Hepatocyte (in vitro differentiated cells): ENCODE measurements around the gene GNB1L. TPM values are rescaled to one million over a fixed set of nuclear protein-coding genes. Genes with fewer than 3 reads are reported as not detected.

Source experiments
- DNase-seq: peaks from one replicate; pipeline ENCODE4 v3.0.0-alpha.2; 2016; ENCODE audit warnings: low spot score
- H2AFZ ChIP-seq: fragments of 200-600 bp; sonication (generic); 2 replicates; pipeline ENCODE4 v1.6.0; 2016; ENCODE audit warnings: antibody characterized with exemption, mild to moderate bottlenecking
- H3K27ac ChIP-seq: fragments of 200-600 bp; sonication (generic); 2 replicates; pipeline ENCODE4 v1.5.1; 2016; ENCODE audit warnings: mild to moderate bottlenecking
- H3K27me3 ChIP-seq: fragments of 200-600 bp; sonication (generic); 2 replicates; pipeline ENCODE4 v1.6.1; 2016
- H3K36me3 ChIP-seq: fragments of 200-600 bp; sonication (generic); replicated peaks from 2 replicates; pipeline ENCODE4 v1.5.1; 2016; ENCODE audit warnings: low read depth; ENCODE audit not compliant: insufficient read depth
- H3K4me1 ChIP-seq: fragments of 200-600 bp; sonication (generic); 2 replicates; pipeline ENCODE4 v1.5.1; 2016; ENCODE audit warnings: mild to moderate bottlenecking, moderate library complexity; ENCODE audit not compliant: insufficient read depth
- H3K4me2 ChIP-seq: fragments of 200-600 bp; sonication (generic); 2 replicates; pipeline ENCODE4 v1.6.0; 2016
- H3K4me3 ChIP-seq: fragments of 200-600 bp; sonication (generic); 2 replicates; pipeline ENCODE4 v1.5.1; 2016; ENCODE audit warnings: mild to moderate bottlenecking
- H3K79me2 ChIP-seq: fragments of 200-600 bp; sonication (generic); 2 replicates; pipeline ENCODE4 v1.6.0; 2017; ENCODE audit warnings: mild to moderate bottlenecking
- H3K9me2 ChIP-seq: fragments of 200-600 bp; sonication (generic); replicated peaks from 2 replicates; pipeline ENCODE4 v1.6.0; 2017; ENCODE audit warnings: mild to moderate bottlenecking; ENCODE audit not compliant: insufficient read depth
- H3K9me3 ChIP-seq: fragments of 200-600 bp; sonication (generic); 2 replicates; pipeline ENCODE4 v1.5.1; 2016; ENCODE audit warnings: low read depth, mild to moderate bottlenecking
- H4K20me1 ChIP-seq: fragments of 200-600 bp; sonication (generic); 2 replicates; pipeline ENCODE4 v1.6.0; 2016; ENCODE audit warnings: mild to moderate bottlenecking; ENCODE audit not compliant: insufficient read depth, poor library complexity, severe bottlenecking
- CTCF ChIP-seq: fragments of 200-600 bp; sonication (generic); IDR thresholded peaks from 2 replicates; pipeline ENCODE4 v1.5.1; 2016; ENCODE audit warnings: antibody characterized with exemption, mild to moderate bottlenecking; ENCODE audit not compliant: poor library complexity
- EZH2 ChIP-seq: fragments of 200-600 bp; sonication (generic); IDR thresholded peaks from 2 replicates; pipeline ENCODE4 v1.6.1; 2016; ENCODE audit warnings: antibody characterized with exemption, mild to moderate bottlenecking, borderline replicate concordance
- EZH2phosphoT487 ChIP-seq: fragments of 200-600 bp; sonication (generic); IDR thresholded peaks from one replicate; pipeline ENCODE4 v1.6.1; 2018; ENCODE audit warnings: antibody characterized with exemption, mild to moderate bottlenecking, low read depth, moderate library complexity; ENCODE audit not compliant: unreplicated experiment, severe bottlenecking
- WGBS: methylation state at CpG from one replicate; pipeline ENCODE4 v1.1.6; 2016; ENCODE audit warnings: low lambda C conversion rate; ENCODE audit errors: missing lambda C conversion rate; 5-methylcytosine and 5-hydroxymethylcytosine counted together
- polyA plus RNA-seq: library from polyadenylated mRNA; unstranded; fragments of >200 nt; fragmentation: Nextera tagmentation; extraction: Ambion mirVana; gene quantifications from 2 replicates; pipeline ENCODE4 v1.2.1, GENCODE V29; 2016
- total RNA-seq: library from RNA; depleted of rRNA; stranded (reverse); fragments of >200 nt; gene quantifications from 2 replicates; pipeline ENCODE4 v1.2.3, GENCODE V29; 2014

GNB1L gene
- total and polyA plus RNA-seq, 2 experiments from 2014 or later = 4.1 to 8.5 TPM

- no peaks in the 10 kb centered on the region for H3K9me2 ChIP-seq
- H3K9me3 ChIP-seq = no peaks in the 10 kb centered on the region
- no peaks in the 10 kb centered on the region for H4K20me1 ChIP-seq
- TF ChIP-seq EZH2phosphoT487 = no peak
- TF ChIP-seq EZH2 = no peak
- no peak for TF ChIP-seq CTCF
- DNase-seq = no peak
- no peak overlapping the region for H2AFZ ChIP-seq
- no peak overlapping the region for H3K4me3 ChIP-seq
- no peaks in the 10 kb centered on the region for H3K79me2 ChIP-seq
- 95% methylated on average over 19 of the region's 19 CpGs for WGBS
- no peaks in the 10 kb centered on the region for H3K36me3 ChIP-seq
- H3K27ac ChIP-seq = no peak overlapping the region
- H3K27me3 ChIP-seq = no peaks in the 10 kb centered on the region
- no peak overlapping the region for H3K4me2 ChIP-seq
- peaks cover 17% of the 10 kb centered on the region for H3K4me1 ChIP-seq
Measured at GRCh38 chr22:19802894-19803735, 51.6 kb downstream of the GNB1L start.

- Histone ChIP-seq H3K27ac (no peak overlapping the region), H3K9me2 (no peaks in the 10 kb centered on the region), H3K36me3 (no peaks in the 10 kb centered on the region), H3K79me2 (no peaks in the 10 kb centered on the region), H3K4me2 (no peak overlapping the region), H3K4me1 (peaks cover 17% of the 10 kb centered on the region), H4K20me1 (no peaks in the 10 kb centered on the region), H3K27me3 (no peaks in the 10 kb centered on the region), H3K4me3 (no peak overlapping the region), H3K9me3 (no peaks in the 10 kb centered on the region), H2AFZ (no peak overlapping the region)
- DNase-seq = peak; percentile 2
- TF ChIP-seq EZH2phosphoT487 (no peak), EZH2 (no peak), CTCF (no peak)
- 93% methylated on average over 26 of the region's 26 CpGs for WGBS
Measured at GRCh38 chr22:19802001-19802893, 52.4 kb downstream of the GNB1L start.

GRCh38 chr22:19801340-19802000, 53.2 kb downstream of the GNB1L start:
- H3K4me1 ChIP-seq = peaks cover 17% of the 10 kb centered on the region
- H3K36me3 ChIP-seq = no peaks in the 10 kb centered on the region
- 90% methylated on average over 18 of the region's 18 CpGs for WGBS
- H4K20me1 ChIP-seq = no peaks in the 10 kb centered on the region
- no peaks in the 10 kb centered on the region for H3K9me3 ChIP-seq
- no peaks in the 10 kb centered on the region for H3K9me2 ChIP-seq
- H3K4me3 ChIP-seq = no peak overlapping the region
- H2AFZ ChIP-seq = no peak overlapping the region
- no peak overlapping the region for H3K27ac ChIP-seq
- no peak overlapping the region for H3K4me2 ChIP-seq
- TF ChIP-seq CTCF = no peak
- no peak for TF ChIP-seq EZH2phosphoT487
- TF ChIP-seq EZH2 = no peak
- no peaks in the 10 kb centered on the region for H3K27me3 ChIP-seq
- no peaks in the 10 kb centered on the region for H3K79me2 ChIP-seq
- peak; percentile 2 for DNase-seq
